ENCODE data around the gene FOXF1.

The FOXF1 gene

DNA sequence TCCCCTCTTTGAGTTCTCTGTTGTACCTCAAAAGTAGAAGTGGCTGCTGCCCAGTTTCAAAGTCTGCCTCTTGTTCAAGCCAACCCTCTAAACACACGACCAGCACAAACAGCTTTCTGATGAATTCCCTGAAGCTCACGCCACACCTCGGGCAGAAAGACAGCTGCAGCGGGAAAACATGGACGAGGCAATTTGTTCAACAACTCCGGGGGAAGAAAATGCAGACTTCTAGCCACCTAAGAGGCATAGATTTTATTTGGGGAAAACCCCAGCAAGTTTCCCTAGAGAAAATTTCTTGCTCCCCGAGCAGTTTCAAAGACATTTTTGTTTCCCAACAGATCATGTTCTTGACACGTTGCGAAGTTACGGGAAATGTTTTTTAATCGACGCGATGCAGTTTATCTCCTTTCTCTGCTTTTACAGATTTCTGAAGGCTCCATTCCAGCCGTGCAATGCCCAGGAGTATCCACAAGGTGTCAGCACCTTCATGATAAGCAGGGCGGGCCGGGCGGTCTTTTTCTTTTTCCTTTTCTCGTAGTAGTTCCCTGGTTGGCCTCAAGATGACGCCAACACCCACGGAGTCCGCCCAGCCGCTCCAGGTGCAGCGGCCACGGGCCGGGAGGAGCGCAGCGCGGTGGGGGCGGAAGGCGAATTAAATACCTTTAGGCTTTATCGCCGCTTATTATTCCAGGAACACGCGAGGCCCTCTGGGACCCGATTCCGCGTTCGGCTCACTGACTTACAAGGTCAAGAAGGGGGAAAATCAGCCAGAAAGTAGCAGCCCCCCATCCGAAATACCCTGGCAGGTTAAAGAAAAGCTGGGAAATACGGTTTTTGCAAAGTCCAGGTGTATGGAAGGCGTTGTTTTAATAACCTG, 53.4 kb downstream of the FOXF1 start:
- Histone ChIP-seq H4K20me1 (ENCODE audit: insufficient read depth, low read length) (no peaks in the 10 kb centered on the region), H3K4me3 (ENCODE audit: low read depth in 1 of 2, low read length in 2 of 2) (no peak overlapping the region), H3K4me1 (ENCODE audit: insufficient read depth, low read length) (peaks cover 11% of the 10 kb centered on the region), H3K36me3 (ENCODE audit: insufficient read depth, low read length) (no peaks in the 10 kb centered on the region), H3K79me2 (ENCODE audit: insufficient read depth, low read length) (no peaks in the 10 kb centered on the region), H3K4me2 (ENCODE audit: insufficient read depth, low read length) (peak overlapping the region; percentile 58), H2AFZ (ENCODE audit: low read depth, low read length) (no peak overlapping the region; the same call in 1 of the 2 replicates), H3K9ac (ENCODE audit: low read depth, low read length) (peak overlapping the region; percentile 12; the same call in 1 of the 2 replicates), H3K27ac (ENCODE audit: low read length) (no peak overlapping the region), H3K9me3 (ENCODE audit: insufficient read depth, low read length, severe bottlenecking) (no peaks in the 10 kb centered on the region), H3K27me3 (ENCODE audit: insufficient read depth, low read length, poor library complexity) (peaks cover 14% of the 10 kb centered on the region)
- ATAC-seq (ENCODE audit: insufficient read depth, low read depth) (peak; percentile 96), DNase-seq (peak; percentile 85)
- TF ChIP-seq EZH2 (IDR thresholded peaks at IDR 0.05; ENCODE audit: borderline replicate concordance, low read depth, low read length, severe bottlenecking) = no peak
- TF ChIP-seq CTCF (IDR thresholded peaks at IDR 0.05; ENCODE audit: borderline replicate concordance, extremely low read depth, low read length, poor library complexity, severe bottlenecking) = peak; percentile 99
